ENCODE data around the gene SUSD4. TPM values are rescaled to one million over a fixed set of nuclear protein-coding genes. Genes with fewer than 3 reads are reported as not detected.

Gene SUSD4
- total and polyA plus RNA-seq, 2 donors (not counting 3 experiments of a cell fraction or from before 2014, with no cell fraction given), result not detected

DNA sequence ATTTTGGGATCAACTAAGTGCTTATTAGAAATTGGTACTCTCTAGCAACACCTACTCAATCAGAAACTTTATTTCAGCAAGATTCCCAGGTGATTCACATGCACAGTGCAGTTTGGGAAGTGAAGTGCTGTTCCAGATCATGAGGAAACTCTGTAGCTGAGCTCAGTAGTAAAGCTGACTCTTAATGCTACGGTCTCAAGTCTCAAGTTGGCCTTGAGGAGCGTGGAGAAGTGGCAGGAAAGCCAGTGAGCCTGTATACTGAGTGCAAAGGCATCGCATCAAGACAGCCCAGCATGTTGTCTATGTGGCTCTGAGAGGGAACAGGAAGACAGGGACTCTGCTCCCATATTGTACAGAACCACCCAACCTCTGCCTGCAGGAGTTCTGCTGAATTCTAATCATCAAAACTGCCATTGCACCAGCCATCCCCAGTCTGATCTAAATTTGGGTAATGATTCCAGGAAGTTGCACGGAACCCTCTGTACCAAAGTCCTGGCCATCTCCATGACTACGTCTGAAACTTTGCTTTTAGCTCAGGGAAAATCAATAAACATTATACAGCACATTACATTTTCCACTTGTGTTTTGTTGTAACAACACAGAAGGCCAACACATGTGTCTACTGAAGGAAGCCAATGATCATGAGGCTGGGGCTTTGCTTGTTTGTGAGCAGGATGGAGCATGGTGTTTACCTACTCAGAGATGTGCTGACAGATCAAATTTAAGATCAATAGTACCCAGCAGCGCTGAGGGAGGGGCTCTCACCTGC lies 115.8 kb downstream of the SUSD4 start:
- H3K9ac ChIP-seq (replicated peaks; ENCODE audit: extremely low read depth, insufficient read depth, low read length), result no peak overlapping the region
- POLR2A ChIA-PET, result no interaction called here
- H3K9me3 ChIP-seq (replicated peaks; ENCODE audit: control insufficient read depth, insufficient read depth, low read length), result no peaks in the 10 kb centered on the region
- DNase-seq (ENCODE audit: low read depth, low spot score), result no peak
- TF ChIP-seq POLR2A (IDR thresholded peaks at IDR 0.05; ENCODE audit: low read depth, low read length) (no peak), FOS (IDR thresholded peaks at IDR 0.05; ENCODE audit: borderline replicate concordance, insufficient read depth, low read length) (no peak), MYC (IDR thresholded peaks at IDR 0.05; ENCODE audit: low read depth, low read length) (no peak), JUN (IDR thresholded peaks at IDR 0.05; ENCODE audit: borderline replicate concordance, insufficient read depth, insufficient read length, low read depth) (no peak), MAX (IDR thresholded peaks at IDR 0.05; ENCODE audit: insufficient read depth, insufficient read length) (no peak), EZH2 (IDR thresholded peaks at IDR 0.05; ENCODE audit: borderline replicate concordance, low read depth, low read length, severe bottlenecking) (no peak), CTCF (IDR thresholded peaks at IDR 0.05; ENCODE audit: extremely low read depth in 1 of 2, insufficient read depth in 1 of 2, low read depth in 1 of 2, low read length in 2 of 2) (no peak)
- no peaks in the 10 kb centered on the region for H3K79me2 ChIP-seq (ENCODE audit: control insufficient read depth, insufficient read depth, low read length)
- CTCF ChIA-PET, result no interaction called here
- H3K27ac ChIP-seq (ENCODE audit: insufficient read depth, low read depth, low read length), result no peak overlapping the region
- FAIRE-seq, result no peak
- H3K9me1 ChIP-seq (replicated peaks; ENCODE audit: control insufficient read depth, extremely low read depth, insufficient read depth, low read length), result no peaks in the 10 kb centered on the region
- no peaks in the 10 kb centered on the region for H4K20me1 ChIP-seq (replicated peaks; ENCODE audit: control insufficient read depth, extremely low read depth, insufficient read depth, low read length)
- no peak overlapping the region for H3K4me2 ChIP-seq (ENCODE audit: insufficient read depth, low read length)
- BruUV-seq (replicated peaks), result no TSS peak
- dilution Hi-C loops (cut with MboI; ENCODE audit: extremely low pct_ligation_motif_present, low sequenced_read_pairs), result no loop called here
- H3K36me3 ChIP-seq (ENCODE audit: control insufficient read depth in 2 of 2, extremely low read depth in 1 of 2, insufficient read depth in 2 of 2, low read length in 2 of 2), result no peaks in the 10 kb centered on the region
- no peaks in the 10 kb centered on the region for H3K27me3 ChIP-seq (ENCODE audit: control insufficient read depth in 2 of 2, insufficient read depth in 2 of 2, low read length in 2 of 2)
- H3K4me1 ChIP-seq (ENCODE audit: control insufficient read depth, extremely low read depth, insufficient read depth, low read length), result no peaks in the 10 kb centered on the region
- no peak overlapping the region for H3K4me3 ChIP-seq (replicated peaks in 1 of 3; ENCODE audit: insufficient read depth in 1 of 3, low read depth in 1 of 3, low read length in 3 of 3)
- H2AFZ ChIP-seq (ENCODE audit: low read depth, low read length), result no peak overlapping the region
- intact Hi-C loops (cut with micrococcal nuclease), result no loop called here
